NCI-H774 (cell line): Measurements from ENCODE around the gene DLL4.
"Not testable (repeated sequence)": the region's sequence is repeated elsewhere in the genome, so short reads cannot be mapped to it uniquely, and the experiment has no call there.

ENCODE experiments used
- DNase-seq: peaks from one replicate; lab custom pipeline; 2025; lab: John Stamatoyannopoulos, UW

Gene DLL4

DNA sequence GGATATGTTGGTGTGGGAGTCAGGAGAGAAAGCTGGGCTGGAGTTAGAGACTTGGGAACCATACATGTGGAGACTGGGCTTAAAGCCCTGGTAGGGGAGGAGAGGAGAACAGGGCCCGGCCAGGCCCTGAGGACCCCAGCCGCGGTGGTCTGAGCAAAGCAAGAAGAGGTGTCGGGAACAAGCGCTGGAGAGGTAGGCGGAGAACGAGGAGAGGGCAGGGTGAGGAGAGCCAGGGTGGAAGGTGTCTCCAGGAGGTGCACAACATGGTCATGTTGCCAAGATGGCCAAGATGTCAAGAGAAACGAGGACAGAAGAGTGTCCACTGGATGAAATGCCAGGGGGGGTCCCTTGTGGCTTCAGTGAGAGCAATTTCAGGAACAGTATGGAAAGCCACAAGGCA lies 29.6 kb downstream of the DLL4 start:
- DNase-seq: no peak

DNA sequence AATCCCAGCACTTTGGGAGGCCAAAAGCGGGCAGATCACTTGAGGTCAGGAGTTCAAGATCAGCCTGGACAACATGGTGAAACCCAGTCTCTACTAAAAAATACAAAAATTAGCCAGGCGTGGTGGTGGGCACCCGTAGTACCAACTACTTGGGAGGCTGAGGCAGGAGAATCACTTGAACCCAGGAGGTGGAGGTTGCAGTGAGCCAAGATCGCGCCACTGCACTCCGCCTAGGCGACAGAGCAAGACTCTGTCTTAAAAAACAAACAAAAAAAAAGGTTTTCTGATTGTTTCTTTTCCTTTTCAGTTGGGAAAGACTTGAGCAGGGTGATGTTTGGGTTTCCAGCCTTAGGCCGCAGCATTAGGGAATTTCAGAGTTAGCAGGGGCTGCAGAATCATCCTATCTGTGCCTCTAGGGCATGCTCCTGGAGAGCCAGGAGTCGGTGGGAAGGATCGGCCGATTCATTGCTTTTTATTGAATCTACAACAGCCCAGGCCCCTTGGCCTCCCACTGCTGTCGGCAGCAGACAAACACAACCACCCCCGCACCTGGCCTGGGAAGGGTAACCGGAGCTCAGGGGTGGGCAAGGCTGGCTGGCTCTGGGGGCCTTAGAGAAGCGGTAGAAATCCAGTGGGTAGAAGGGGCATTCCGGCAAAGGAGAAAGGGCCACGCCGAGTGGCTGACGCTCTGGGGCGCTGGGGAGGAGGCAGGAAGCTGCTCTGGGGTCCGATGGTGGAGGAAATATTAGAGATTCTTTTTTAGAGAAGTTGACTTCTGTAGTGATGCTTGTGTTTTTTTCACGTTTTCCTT lies 30.4 kb downstream of the DLL4 start:
- no peak for DNase-seq

DNA sequence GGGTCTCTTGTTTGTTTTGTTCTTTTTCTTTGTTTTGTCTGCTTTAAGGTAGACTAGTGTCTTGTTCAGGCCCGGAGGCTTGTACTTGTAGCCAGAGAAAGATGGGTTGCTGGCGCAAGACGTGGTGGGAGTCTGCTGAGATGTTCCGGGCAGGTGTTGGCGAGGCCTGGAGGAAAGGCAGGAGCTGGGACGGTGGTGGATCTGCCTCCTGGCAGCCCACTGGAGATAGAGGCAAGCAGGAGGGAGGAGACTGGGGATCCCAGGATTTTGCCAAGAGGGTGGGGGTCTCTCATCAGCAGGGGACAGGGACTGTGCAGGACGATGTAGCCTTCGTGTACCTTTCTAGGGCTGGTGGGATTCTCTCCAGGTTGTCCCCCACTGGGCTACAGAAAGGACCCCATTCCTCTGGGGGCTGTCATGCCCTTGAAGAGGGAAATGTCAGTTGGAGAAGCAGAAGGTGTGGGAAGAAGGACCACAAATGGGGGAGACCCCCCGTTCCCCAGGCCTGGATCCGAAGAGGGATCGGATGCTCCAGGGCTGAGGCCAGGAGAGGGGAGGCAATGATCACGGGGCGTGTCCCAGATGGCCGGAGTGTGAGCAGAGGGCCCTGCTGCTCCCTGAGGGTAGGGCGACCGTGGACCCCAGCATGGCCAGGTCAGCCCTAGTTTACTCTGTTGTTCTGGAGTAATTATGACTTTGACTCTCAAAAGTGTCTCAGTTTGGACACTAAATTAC lies 31.2 kb downstream of the DLL4 start:
- DNase-seq: no peak

DNA sequence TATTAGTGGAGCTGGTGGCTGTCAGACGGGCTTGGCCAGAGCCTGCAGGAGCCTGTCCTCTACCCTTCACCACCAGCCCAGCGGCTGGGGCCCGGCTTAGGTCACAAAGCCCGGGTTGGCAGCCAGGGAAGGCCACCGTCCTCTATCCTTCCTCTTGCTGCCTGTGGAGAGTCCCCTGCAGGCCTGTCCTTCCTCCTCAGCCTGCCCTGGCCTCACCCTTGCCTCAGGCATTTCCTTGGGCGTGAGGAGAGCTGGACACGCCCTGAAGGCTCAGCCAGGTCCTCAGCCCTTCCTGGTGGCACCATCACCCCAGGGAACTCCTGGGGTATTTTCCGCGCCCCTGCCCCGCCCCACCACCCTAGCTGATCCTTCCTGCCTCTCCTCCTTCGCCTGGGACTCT lies 31.8 kb downstream of the DLL4 start:
- DNase-seq: no peak

DNA sequence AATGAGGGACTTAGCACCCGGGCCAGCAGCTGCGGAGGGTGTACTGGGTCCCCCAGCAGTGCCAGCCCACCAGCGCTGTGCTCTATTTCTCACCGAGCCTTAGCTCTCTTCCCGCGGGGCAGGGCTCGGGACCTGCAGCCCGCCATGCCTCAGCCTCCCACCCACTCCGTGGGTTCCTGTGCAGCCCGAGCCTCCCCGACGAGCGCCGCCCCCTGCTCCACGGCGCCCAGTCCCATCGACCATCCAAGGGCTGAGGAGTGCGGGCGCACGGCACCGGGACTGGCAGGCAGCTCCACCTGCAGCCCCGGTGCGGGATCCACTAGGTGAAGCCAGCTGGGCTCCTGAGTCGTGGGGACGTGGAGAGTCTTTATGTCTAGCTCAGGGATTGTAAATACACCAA lies 32.6 kb downstream of the DLL4 start:
- not testable (repeated sequence) for DNase-seq

DNA sequence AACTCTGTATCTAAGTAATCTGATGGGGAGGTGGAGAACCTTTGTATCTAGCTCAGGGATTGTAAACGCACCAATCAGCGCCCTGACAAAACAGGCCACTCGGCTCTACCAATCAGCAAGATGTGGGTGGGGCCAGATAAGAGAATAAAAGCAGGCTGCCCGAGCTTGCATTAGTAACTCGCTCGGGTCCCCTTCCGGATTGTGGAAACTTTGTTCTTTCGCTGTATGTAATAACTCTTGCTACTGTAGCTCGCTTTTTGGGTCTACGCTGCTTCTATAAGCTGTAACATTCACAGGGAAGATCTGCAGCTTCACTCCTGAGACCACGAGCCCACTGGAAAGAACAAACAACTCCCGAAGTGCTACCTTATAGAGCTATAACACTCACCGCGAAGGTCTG lies 33.2 kb downstream of the DLL4 start:
- DNase-seq: not testable (repeated sequence)

DNA sequence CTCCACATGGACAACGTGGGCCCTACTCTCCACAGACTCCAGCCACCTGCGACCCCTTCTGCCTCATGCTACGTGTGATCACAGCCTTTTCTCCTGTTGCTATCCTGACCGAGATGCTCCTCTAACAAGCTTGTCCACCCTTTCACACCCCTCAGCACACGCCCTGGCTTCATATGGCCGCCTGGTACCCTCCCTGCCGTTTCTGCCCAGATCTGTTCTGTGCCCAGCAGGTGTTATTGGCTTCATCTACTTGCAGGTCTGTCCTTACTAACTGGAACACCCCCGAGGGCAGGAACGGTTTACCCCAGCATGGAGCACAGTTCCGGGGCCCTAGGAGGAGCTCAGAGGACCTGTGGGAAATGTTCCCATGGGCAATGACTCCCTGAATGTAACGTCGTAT lies 34.1 kb downstream of the DLL4 start:
- DNase-seq: no peak

DNA sequence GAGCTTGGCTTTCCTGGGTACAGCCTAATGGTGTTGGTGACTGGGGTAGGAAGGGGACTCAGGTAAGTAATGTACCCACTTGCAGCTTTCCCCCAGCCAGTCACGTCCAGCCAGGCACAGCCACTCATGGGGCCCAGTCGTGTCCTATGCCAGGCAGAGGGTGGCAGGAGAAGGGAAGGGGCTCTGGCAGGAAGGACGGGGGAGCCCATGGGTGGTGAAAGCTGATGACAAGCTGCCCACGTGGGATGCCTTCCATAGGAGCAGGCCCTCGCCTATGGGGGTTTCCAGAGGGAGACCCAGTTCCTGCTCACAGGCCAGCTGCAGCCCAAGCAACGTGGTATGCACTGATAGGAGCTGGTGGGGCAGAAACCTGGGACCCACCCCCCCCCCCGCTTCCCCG lies 34.9 kb downstream of the DLL4 start:
- DNase-seq: no peak

DNA sequence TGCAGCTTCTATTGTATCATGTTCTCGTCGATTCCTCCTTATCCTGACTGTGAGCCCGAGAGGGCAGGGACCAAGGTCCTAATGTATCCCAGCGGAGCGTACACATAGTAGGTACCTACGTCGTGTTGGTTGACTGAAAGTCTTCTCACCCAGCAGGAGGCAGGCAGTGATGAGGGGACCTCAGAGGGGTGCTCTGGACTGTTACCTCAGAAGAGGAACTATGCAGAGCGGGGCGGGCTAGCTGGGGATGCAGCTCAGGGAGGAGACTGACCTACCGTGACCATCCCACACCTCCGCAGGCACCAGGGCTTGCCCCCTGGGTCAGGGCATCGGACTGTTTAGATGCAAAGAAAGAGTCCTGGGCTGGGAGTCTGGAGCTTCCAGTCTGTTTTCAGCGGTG lies 35.5 kb downstream of the DLL4 start:
- no peak for DNase-seq

DNA sequence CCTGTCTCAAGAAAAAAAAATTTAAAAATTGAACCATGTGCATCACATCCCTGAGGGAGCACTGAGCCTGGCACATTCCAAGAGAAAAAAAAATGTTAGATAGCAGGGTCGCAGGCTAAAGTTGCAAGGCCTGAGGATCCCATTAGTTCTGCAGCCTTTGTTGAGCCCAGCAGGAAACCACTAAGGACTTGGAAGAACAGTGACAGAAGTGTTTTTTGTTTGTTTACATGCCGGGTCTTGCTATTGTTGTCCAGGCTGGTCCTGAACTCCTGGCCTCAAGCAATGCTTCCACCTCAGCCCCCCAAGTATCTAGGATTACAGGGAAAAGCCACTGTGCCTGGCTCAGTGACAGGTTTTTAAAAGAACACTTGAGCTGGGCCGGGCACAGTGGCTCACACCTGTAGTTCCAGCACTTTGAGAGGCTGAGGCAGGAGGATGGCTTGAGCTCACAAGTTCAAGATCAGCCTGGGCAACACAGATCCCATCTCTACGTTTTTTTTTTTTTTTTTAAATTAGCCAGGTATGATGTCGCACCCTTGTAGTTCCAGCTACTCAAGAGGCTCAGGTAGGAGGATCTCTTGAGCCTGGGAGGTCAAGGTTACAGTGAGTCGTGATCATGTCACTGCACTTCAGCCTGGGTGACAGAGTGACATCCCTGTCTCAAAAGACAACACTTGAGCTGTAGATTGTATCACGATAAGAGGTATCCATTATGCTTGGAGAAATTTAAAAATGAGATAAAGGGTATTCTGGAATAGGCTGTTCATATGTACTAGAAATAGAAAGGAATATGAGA lies 39.3 kb downstream of the DLL4 start:
- no peak for DNase-seq

DNA sequence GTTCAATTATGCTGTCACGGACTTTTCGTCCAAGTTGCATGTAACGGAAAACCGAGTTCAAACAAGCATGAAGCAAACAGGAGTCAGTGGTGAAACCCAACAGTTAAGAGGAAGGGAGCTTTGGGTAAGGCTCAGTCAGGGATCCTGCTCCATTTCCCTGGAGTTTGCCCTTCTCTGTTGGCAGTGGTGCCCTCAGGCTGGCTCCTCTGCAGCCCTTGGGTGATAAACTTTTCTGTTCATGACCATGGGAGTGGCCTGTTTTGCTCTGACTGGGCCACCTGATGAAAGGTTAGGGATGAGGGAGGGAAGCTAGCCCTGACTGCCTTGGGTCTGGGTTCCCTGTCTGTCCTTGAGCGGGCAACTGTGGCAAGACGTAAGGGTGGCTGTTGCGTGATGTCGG lies 40.2 kb downstream of the DLL4 start:
- DNase-seq: no peak

DNA sequence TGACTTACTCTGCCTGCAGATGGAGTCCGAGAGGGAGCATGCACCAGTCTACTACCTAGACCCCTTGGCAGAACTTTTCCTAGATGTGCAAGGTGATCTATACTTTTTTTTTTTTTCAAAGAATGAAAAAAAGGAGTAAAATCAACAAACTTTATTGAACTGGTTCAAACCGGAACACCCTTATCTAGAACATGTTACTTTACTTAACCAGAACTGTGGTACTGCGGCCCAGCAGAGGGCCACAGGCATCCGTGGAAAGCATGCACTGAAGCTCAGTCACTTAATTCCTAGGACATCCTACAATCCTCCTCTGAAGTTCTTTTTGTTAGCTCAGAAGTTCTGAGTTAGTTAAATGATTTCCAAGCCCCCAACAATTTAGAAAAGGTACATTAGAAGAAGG lies 45.7 kb downstream of the DLL4 start:
- no peak for DNase-seq

DNA sequence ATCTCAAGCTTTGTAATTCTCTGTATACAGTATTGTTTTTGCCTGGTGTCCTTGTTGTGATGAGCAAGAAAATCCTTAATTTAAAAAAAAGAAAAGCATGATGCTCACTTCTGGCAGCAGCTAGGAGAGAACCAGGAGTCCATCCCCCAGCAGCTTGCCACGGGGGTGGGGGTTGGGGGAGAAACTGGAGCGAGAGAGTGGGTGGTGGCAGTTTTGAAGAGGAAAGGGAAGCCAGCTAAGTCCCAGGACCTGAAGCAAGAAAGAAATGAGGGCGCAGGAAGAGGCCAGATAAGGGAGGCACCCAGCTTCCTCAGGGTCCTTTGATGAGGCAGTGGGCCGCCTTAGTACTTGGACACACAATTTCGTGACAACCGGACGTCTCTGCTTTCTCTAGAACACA lies 47.7 kb downstream of the DLL4 start:
- no peak for DNase-seq

DNA sequence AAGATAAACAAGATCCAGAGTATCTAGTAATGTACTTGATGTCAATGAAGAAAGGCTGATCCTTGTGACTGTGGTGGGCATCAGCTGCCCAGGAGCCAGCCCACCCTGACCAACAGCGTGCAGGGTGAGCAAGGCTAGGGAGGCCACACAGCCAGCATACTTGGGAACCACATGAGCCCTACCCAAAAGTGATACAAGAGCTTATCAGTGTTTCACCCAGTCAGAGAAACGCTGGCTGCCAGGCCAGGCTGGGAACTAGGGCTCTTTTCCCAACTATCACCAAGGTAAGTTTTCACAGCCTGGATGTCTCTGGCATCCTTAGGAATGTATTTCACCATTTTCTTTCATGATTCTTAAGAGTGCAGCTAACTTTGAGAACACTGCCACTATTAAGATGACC lies 49.0 kb downstream of the DLL4 start:
- DNase-seq: no peak

DNA sequence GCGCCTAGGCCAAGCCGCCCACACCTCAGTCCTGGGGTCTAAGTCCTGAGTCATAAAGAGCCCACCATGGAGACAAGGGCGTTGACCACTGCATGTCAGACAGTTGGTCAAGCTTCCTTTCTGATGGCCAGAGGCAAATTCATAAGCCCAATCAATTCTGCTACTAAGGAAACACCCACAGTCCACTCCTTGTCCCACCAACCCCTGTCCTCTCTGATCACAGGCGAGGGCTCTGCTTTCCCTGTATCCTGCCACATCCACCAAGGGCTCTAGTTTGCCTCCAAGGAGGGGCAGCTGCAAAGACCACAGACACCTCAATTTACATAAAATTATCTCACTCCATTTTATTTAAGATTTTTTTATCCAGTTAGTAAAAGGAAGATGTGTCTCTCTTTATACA lies 49.4 kb downstream of the DLL4 start:
- DNase-seq: no peak

DNA sequence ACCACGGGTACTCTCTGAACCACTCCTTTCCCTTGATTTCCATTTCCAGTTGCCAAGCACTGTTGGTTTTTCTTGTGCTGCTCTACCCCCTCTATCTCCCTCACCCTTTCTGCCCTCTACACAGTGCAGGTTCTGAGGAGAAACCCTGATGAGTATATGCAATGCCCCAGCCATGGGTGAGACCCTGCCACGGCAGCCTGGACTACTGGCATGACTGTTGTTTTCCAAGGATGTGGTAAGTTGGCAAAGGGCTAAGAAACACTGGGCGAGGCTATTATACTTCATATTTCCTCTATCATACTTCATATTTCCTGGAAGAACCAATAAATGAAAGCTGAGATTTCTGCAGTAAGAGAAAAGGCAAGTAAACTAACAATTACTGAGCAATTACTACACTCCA lies 52.0 kb downstream of the DLL4 start:
- DNase-seq: no peak

DNA sequence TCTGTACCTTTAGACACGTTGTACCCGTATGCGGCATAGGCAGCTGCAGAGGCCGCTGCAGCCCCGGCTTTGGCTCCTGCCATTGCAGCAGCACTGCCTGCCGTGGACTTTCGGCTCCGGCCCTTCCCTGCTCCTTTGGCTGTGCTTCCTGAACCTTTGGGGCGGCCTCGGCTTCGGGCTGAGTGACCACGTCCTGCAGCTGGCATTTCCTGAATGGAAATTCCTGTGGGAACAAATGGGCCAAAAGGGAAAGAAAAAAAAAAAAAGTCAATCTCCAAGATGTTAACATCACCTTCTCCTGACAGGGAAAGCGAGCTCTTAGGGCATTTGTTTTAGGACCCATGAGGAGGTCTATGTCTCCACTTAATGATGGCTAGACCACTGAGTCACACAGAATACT lies 53.7 kb downstream of the DLL4 start:
- no peak for DNase-seq

DNA sequence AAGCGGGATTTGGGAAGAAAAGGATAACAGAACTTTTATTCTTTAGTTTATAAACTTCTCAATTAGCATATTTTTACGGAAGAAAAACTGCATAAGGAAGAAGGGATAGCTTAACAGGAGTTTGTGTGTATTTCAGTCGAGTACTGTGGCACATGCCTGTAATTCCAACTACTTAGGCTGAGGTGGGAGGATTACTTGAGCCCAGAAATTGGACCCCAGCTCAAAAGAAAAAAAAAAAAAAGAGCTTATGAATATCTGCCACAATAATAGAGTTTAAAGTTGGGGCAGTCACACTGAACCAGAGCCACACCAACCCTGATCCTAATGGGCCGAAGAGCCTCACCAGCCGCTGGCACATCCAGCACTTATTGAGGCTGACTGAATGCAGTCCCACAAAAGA lies 55.3 kb downstream of the DLL4 start:
- DNase-seq: no peak

DNA sequence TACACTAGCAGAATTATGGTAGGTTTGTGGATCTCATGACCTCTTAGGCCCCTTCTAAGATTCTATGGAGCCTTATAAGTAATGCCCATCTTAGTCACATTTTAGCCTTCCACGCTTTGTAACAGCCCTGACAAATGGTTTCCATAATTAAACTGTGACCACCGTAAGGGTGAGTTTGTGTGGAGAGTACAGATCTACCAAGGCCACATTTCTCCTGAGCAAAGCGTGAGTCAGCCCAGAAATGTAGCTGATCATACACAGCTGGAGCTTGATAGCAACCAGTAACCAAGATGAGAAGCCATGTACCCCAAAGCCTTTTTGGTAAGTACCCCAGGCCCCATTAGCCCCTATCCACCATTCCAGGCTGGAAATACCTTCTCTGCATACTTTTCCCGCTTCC lies 55.8 kb downstream of the DLL4 start:
- no peak for DNase-seq

DNA sequence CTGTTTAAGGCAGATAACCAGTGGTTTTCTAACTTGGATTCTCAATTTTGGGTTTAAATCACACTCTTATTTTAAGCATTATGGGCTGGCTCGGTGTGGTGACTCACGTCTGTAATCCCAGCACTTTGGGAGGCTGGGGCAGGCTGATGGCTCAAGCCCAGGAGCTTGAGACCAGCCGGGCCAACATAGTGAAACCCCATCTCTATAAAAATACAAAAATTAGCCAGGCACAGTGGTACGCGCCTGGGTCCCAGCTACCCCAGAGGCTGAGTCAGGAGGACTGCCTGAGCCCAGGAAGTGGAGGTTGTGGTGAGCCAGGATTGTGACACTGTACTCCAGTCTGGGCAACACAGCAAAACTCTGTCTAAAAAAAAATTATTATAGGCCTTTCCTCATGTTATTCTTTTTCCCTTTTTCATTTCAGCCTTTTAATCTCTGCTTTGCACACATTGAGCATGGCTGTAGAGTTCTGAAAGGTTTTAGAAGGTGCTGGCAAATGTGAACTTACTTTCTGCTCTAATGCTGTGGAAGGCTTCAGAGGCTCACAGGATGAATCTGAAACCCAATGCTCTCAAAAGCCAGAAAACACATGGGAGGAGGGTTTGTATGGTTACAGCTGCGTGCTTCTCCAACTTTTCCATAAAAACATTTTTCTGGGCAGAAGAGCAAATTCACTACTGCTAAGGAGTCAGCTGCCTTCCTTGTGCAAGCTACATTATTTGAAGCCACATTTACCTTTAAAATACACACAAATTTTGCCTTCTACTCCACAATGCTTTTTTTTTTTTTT lies 56.6 kb downstream of the DLL4 start:
- DNase-seq: no peak

DNA sequence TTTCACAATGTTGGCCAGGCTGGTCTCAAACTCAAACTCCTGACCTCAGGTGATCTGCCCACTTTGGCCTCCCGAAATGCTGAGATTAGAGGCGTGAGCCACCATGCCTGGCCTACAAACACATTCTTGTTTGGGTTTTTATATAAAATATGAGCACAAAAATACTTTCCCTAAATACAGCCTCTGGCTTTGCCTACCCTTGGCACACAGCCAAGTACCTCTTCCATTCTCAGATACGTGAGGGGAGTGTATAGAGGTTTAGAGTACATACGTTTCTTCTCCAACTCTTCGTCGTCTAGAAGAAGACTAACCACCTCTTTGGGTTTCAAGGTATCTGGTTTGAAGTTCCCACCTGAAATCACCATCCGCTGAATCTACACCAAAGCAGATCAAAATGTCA lies 57.7 kb downstream of the DLL4 start:
- DNase-seq: no peak

DNA sequence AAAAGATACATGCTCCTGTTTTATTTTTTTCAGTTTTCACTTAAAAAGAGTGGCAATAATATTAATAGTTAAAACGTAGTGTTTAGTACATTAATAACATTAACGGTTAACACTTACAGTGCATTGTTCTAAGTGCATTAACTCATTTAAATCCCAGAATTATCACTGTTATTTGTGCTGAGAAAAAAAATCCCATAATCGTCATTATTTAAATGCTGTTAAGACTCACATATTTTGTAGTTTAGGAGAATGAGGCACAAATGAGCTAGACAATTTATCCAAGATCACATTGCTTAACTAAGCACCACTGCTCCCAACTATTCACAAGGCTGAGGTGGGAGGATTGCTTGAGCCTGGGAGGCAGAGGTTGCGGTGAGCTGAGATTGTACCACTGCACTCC lies 59.0 kb downstream of the DLL4 start:
- no peak for DNase-seq
